Aorta (tissue), 5 donors: ENCODE measurements around the gene MTMR11. TPM values are rescaled to one million over a fixed set of nuclear protein-coding genes. Genes with fewer than 3 reads are reported as not detected.

Experiments
- ATAC-seq: fragments of 200-7000 bp; cut with Tn5 transposase; one replicate; pipeline ENCODE4 v1.9.1; 2022; ENCODE audit warnings: moderate library complexity; ENCODE audit not compliant: low FRiP score
- DNase-seq, 2 donors: peaks; one replicate each; pipeline ENCODE4 v3.0.0-alpha.2; 2020
- H3K27ac ChIP-seq, 2 donors: one replicate each; pipeline ENCODE4 v1.5.1; 2013; ENCODE audit warnings: low read length in 2 of 2, mild to moderate bottlenecking in 2 of 2, moderate library complexity in 2 of 2, control low read depth in 1 of 2, inconsistent platforms in 1 of 2, low read depth in 1 of 2
- H3K27me3 ChIP-seq, 2 donors: one replicate each; pipeline ENCODE4 v1.6.1; 2013; ENCODE audit warnings: control low read depth in 1 of 2, low read length in 1 of 2, mild to moderate bottlenecking in 1 of 2, moderate library complexity in 1 of 2; ENCODE audit not compliant: insufficient read depth in 2 of 2, control insufficient read depth in 1 of 2
- H3K36me3 ChIP-seq, 2 donors: one replicate each; pipeline ENCODE4 v1.6.1; 2013; ENCODE audit warnings: control low read depth in 1 of 2, low read length in 1 of 2, mild to moderate bottlenecking in 1 of 2; ENCODE audit not compliant: insufficient read depth in 2 of 2, control insufficient read depth in 1 of 2
- H3K4me1 ChIP-seq, 2 donors: one replicate each; pipeline ENCODE4 v1.6.1; 2013; ENCODE audit warnings: low read length in 2 of 2, control low read depth in 1 of 2, mild to moderate bottlenecking in 1 of 2, moderate library complexity in 1 of 2; ENCODE audit not compliant: insufficient read depth in 2 of 2, control insufficient read depth in 1 of 2
- H3K4me3 ChIP-seq, 2 donors: one replicate each; pipeline ENCODE4 v1.5.1; 2013; ENCODE audit warnings: low read length in 2 of 2, control low read depth in 1 of 2, mild to moderate bottlenecking in 1 of 2
- H3K9me3 ChIP-seq: one replicate; pipeline ENCODE4 v1.6.1; 2013; ENCODE audit warnings: mild to moderate bottlenecking, low read length; ENCODE audit not compliant: control insufficient read depth
- WGBS, 2 donors: extraction: QIAGEN DNeasy Blood & Tissue Kit; methylation state at CpG; one replicate each; pipeline ENCODE4 v1.1.7; 2013; 5-methylcytosine and 5-hydroxymethylcytosine counted together
- intact Hi-C, 2 donors: fragments of 100-400 bp; cut with DNase I; formaldehyde crosslinking; loops; one replicate each; pipeline versions ENCODE4 v1.14.2 to v1.15.0; 2022
- long read RNA-seq, 2 donors: library from polyadenylated mRNA; unstranded; transcript quantifications; one replicate each; pipeline ENCODE4 v2.0.0, GENCODE V29; 2020 to 2021
- polyA plus RNA-seq, 2 donors: library from polyadenylated mRNA; stranded (reverse); fragments of 200-250 nt; gene quantifications; one replicate each; pipeline ENCODE4 v1.2.3, GENCODE V29; 2013
- total RNA-seq, 2 donors: library from RNA; stranded (reverse); fragmentation: NEBNext Ultra II Directional; extraction: Animal tissue kit (Norgen Biotek cat#: 25700); gene quantifications; one replicate each; pipeline ENCODE4 v1.2.1, GENCODE V29; 2021
- donor health status: healthy with polysubstance abuse.
- donor health status: Bipolar disorder and iron deficiency.
- donor health status: DM: no; HTN: no; CAD: no.
- donor health status: DM: no; HTN: no; CAD: no.
- donor health status: DM: yes; HTN: yes; CAD: no.

MTMR11 gene, protein sequence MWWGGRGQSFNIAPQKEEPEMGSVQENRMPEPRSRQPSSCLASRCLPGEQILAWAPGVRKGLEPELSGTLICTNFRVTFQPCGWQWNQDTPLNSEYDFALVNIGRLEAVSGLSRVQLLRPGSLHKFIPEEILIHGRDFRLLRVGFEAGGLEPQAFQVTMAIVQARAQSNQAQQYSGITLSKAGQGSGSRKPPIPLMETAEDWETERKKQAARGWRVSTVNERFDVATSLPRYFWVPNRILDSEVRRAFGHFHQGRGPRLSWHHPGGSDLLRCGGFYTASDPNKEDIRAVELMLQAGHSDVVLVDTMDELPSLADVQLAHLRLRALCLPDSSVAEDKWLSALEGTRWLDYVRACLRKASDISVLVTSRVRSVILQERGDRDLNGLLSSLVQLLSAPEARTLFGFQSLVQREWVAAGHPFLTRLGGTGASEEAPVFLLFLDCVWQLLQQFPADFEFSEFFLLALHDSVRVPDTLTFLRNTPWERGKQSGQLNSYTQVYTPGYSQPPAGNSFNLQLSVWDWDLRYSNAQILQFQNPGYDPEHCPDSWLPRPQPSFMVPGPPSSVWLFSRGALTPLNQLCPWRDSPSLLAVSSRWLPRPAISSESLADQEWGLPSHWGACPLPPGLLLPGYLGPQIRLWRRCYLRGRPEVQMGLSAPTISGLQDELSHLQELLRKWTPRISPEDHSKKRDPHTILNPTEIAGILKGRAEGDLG
- total RNA-seq (10 to 100 TPM; 42.3 to 55.4 TPM), polyA plus RNA-seq (10 to 100 TPM; 19.3 to 59.1 TPM)
- long read RNA-seq, donor 1, transcript MTMR11-202 (17 exons, 2,827 nt), result major isoform, 18 of 47 reads
- long read RNA-seq, donor 1, partial matches to known transcripts, result 14 of 47 reads
- long read RNA-seq, donor 1, other reads (novel, unspliced or antisense), result 15 of 47 reads
- long read RNA-seq, donor 2, partial matches to known transcripts, result 5 of 17 reads
- long read RNA-seq, donor 2, other reads (novel, unspliced or antisense), result 8 of 17 reads

DNA sequence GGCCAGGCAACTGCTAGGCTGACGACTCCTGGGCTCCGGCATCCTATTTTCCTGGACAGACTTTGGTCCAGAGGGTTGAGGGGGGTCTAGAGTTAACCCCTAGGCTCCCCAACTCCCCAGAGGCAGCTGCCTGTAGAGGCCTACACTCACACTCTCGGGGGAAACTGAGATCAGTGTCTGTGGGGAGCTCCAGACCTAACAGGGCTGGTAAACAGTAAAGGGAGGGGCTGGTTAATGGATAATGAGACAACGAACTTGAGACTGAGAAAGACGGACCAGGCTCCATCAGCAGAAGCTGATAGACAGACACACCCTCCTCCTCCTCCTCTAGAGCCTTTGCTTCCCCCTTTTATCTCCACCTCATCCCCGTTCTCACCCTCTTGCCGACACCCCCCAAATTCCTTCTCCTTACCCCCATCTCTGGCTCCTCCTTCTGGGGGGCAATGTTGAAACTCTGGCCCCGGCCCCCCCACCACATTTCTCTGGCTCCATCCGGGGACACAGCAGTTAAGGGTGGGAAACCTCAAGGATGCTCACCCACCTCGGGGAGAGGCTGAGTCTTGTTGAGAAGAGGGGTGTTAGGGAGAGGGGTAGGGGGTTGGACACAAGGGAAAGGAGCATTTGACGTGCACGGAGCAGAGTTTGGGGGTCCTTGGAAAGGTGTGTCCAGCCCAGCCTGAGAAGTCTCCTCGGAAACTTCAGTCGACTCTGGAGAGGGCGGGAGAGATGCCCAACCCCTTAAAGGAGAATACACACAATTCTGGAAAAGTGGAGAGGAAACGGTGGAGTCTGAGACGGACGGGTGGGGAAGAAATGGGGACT, at the start of gene MTMR11:
TSS of gene MTMR11 (minus strand) at position 710 of the 822 bp plus-strand sequence. CDS start at position 478, 232 bp downstream.
- no peak for DNase-seq
- no peaks in the 10 kb centered on the region for H3K9me3 ChIP-seq
- peak within 1 kb of the TSS; percentile 52 to 78 for H3K27ac ChIP-seq
- H3K36me3 ChIP-seq, result no peaks in the 10 kb centered on the region
- no peaks in the 10 kb centered on the region for H3K27me3 ChIP-seq
- peak; percentile 74 for ATAC-seq
- WGBS, 2 donors, result 4 to 5% methylated on average over 18 of the region's 18 CpGs
- intact Hi-C loops, result no loop called here
- peaks cover 2 to 7% of the 10 kb centered on the region in 2 donors for H3K4me1 ChIP-seq
- peak within 1 kb of the TSS; percentile 62 to 83 for H3K4me3 ChIP-seq

DNA sequence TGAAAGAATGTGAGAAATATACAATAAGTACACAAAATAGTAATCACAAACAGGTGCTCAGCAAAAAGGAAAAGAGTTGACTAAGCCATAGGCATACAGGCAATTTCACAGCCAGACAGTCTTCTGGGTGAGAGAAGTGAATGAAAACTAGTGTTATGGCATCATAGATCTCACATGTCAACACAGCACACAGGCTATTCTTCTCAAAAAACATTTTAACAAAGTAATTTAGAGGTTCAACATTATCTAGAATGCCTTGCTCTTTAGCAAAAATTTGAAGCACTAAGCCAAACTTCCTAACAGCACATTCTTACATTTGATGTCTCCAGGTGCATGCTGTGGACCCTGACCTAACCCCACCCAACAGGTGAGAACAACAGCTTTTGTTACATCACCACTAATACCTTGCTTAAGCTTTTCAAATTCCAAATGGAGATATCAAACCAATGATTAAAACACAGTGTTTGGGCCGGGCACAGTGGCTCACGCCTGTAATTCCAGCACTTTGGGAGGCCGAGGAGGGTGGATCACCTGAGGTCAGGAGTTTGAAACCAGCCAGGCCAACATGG, 43.4 kb upstream of the MTMR11 start:
- intact Hi-C loops, result no loop called here
- WGBS, 2 donors, result 95 to 99% methylated on average over 3 of the region's 3 CpGs

DNA sequence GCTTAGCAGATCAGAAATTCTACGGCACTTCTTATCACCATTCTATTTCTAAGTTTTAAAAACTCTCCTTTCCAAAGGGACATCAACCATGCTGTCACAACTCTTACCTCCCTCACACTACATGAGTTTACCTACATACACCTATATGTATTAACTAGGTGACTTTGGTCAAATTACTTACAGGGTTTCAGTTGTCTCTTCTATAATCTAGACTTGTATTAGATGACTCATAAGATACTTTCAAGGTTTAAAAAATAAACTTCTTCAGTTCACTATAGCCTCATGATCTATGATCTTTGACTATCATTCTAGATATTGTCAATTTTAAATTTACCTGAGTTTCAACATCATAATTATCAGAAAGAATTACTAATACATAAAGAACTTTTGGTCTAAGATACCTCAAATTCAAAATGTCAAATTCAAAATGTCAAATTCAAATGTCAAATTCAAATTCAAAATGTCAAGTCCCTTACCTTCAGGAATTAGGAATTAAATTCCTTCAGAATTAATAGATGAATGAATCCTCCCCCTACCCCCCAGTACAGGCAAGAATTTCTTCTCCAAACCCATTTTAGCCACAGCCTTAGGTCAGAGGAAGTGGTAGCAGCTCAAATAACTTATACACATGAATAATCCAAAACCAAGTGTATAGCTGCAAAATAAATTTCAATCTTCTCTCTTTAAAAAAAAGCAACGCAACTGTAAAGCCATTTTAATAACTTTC, 42.7 kb upstream of the MTMR11 start:
- WGBS, 2 donors, result 88 to 93% methylated on average over 2 of the region's 2 CpGs
- Histone ChIP-seq H3K4me1 (no peaks in the 10 kb centered on the region), H3K4me3 (no peak overlapping the region), H3K27ac (no peak overlapping the region), H3K27me3 (no peaks in the 10 kb centered on the region), H3K9me3 (no peaks in the 10 kb centered on the region), H3K36me3 (peaks cover 0 to 4% of the 10 kb centered on the region in 2 donors)
- no peak for DNase-seq
- intact Hi-C loops, result no loop called here
- ATAC-seq, result no peak

More for the DNA sequence above, 43.4 kb upstream of the MTMR11 start:
- DNase-seq, result no peak
- Histone ChIP-seq H3K4me3 (no peak overlapping the region), H3K4me1 (no peaks in the 10 kb centered on the region), H3K27ac (no peak overlapping the region), H3K9me3 (no peaks in the 10 kb centered on the region), H3K27me3 (no peaks in the 10 kb centered on the region), H3K36me3 (peaks cover 0 to 4% of the 10 kb centered on the region in 2 donors)
- ATAC-seq, result no peak

DNA sequence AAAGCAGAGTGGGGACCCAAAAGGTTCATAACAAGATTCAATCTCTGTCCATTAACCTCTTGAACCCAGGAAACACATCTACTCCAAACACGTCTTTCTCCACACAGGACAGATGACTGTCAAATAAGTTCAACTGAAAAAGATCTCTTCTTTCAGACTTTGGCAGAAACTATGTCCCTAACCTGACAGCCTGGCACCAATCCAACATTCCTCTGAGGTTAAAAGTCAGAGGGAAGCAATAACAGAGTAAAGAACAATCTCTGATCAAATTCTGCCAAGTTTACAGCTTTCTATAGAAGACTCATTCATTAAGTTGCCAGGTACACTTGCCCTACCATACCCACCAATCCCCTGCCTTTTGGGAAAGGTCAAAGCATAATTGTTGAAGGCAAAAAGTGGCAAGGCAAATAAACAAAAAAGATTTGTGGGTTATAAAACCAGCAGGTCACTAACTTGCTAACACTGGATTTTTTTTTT, 41.9 kb upstream of the MTMR11 start:
- ATAC-seq, result no peak
- DNase-seq, result no peak
- no peak overlapping the region for H3K27ac ChIP-seq
- H3K9me3 ChIP-seq, result no peaks in the 10 kb centered on the region
- H3K4me3 ChIP-seq, result no peak overlapping the region
- intact Hi-C loops, result no loop called here
- H3K36me3 ChIP-seq, result peaks cover 0 to 4% of the 10 kb centered on the region in 2 donors
- H3K27me3 ChIP-seq, result no peaks in the 10 kb centered on the region
- 50 to 57% methylated on average over 1 of the region's 1 CpG for WGBS, 2 donors
- no peaks in the 10 kb centered on the region for H3K4me1 ChIP-seq

DNA sequence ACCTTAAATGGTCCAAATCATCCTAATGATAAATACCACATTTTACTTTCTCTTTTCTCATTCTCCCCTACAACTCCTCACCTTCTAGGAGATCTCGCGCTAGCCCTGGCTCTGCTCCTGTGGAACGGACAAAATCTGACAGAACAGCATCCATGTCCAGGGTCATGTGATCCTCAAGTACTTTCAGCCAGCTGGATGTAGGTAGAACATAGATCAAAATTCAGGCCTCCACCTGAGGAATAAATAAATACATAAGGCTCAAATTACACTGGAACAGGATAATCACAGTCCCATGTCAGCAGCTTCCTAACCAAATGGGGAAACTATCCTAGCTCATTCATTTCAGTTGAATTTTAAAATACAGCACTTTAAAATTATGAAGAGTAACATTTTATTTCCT, 40.7 kb upstream of the MTMR11 start:
- H3K4me1 ChIP-seq, result no peaks in the 10 kb centered on the region
- H3K27me3 ChIP-seq, result no peaks in the 10 kb centered on the region
- 90 to 91% methylated on average over 3 of the region's 3 CpGs for WGBS, 2 donors
- no peak overlapping the region for H3K27ac ChIP-seq
- ATAC-seq (no peak), DNase-seq (no peak)
- intact Hi-C loops, result no loop called here
- no peak overlapping the region for H3K4me3 ChIP-seq
- no peaks in the 10 kb centered on the region for H3K9me3 ChIP-seq
- H3K36me3 ChIP-seq, result peaks cover 0 to 4% of the 10 kb centered on the region in 2 donors

DNA sequence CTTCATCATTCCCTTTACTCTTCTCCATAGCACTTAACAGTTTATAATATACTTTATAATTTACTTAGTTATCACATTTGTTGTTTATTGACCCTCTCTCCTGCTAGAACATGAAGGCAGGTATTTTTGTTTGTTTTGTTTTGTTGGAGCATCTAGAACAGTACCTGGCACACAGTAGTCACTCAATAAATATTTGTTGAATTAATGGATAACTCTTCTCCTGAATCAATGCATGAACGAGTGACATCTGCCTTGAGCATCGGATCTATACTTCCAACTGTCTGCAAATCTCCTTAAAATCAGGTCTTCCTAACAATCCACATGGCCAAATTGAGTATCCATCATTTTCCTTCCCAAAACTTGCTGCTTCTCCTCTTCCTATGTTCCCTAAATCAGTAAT, 35.9 kb upstream of the MTMR11 start:
- peaks cover 4 to 6% of the 10 kb centered on the region in 2 donors for H3K36me3 ChIP-seq
- no peaks in the 10 kb centered on the region for H3K9me3 ChIP-seq
- no peaks in the 10 kb centered on the region for H3K4me1 ChIP-seq
- H3K4me3 ChIP-seq, result no peak overlapping the region
- no peak for ATAC-seq
- intact Hi-C loops, result no loop called here
- WGBS, 2 donors, result 85 to 92% methylated on average over 2 of the region's 2 CpGs
- H3K27me3 ChIP-seq, result no peaks in the 10 kb centered on the region
- H3K27ac ChIP-seq, result no peak overlapping the region
- DNase-seq, result no peak

DNA sequence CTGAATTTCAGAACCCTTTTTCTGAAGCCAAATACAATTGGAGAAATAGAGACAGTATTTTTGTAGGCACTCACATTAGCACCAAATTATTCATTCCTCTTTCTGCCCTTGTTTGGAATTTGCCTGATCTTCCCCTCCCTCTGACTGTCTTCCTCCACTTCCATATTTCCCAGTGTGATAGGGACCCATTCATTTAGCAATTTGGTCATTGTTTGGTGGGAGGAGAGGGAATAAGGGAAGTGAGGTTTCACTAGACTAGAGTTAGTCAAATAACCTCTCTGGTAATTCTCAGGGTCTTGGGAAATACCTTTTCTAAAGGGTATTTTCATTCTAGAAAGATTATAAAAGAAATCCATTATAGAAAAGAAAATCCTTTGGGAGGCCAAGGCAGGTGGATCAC, 31.0 kb upstream of the MTMR11 start:
- DNase-seq (no peak), ATAC-seq (no peak)
- Histone ChIP-seq H3K9me3 (no peaks in the 10 kb centered on the region), H3K4me3 (no peak overlapping the region), H3K4me1 (no peaks in the 10 kb centered on the region), H3K27ac (no peak overlapping the region), H3K27me3 (no peaks in the 10 kb centered on the region), H3K36me3 (peaks cover 6 to 12% of the 10 kb centered on the region in 2 donors)
- intact Hi-C loops, result no loop called here
